Testis (tissue), 3 donors: ENCODE measurements around the gene CLSTN1. TPM values are rescaled to one million over a fixed set of nuclear protein-coding genes. Genes with fewer than 3 reads are reported as not detected.

Experiments used
- DNase-seq: peaks from one replicate; pipeline ENCODE4 v3.0.0-alpha.2; 2019
- H3K27ac ChIP-seq, 2 donors: fragments of 200-600 bp; sonication (generic); one replicate each; pipeline ENCODE4 v1.5.1; 2019
- H3K27me3 ChIP-seq: fragments of 200-600 bp; sonication (generic); one replicate; pipeline ENCODE4 v1.5.1; 2019
- H3K36me3 ChIP-seq: fragments of 200-600 bp; sonication (generic); one replicate; pipeline ENCODE4 v1.5.1; 2017; ENCODE audit warnings: low read depth; ENCODE audit errors: missing control alignments
- H3K4me1 ChIP-seq: fragments of 200-600 bp; sonication (generic); one replicate; pipeline ENCODE4 v1.5.1; 2019
- H3K4me3 ChIP-seq, 2 donors: fragments of 200-600 bp; sonication (generic); one replicate each; pipeline ENCODE4 v1.5.1; 2017 to 2019
- H3K9me3 ChIP-seq: fragments of 200-600 bp; sonication (generic); one replicate; pipeline ENCODE4 v1.5.1; 2017
- CTCF ChIP-seq, 3 experiments: fragments of 450-650 bp in 2 of 3; fragments of 200-600 bp in 1 of 3; sonication (generic) in 1 of 3; IDR thresholded peaks; one replicate each; pipeline ENCODE4 v1.5.1; 2016 to 2019; ENCODE audit warnings: antibody characterized with exemption in 3 of 3, mild to moderate bottlenecking in 2 of 3, moderate library complexity in 1 of 3
- POLR2A ChIP-seq: fragments of 450-650 bp; IDR thresholded peaks from one replicate; pipeline ENCODE4 v1.6.1; 2017; ENCODE audit warnings: antibody characterized with exemption, mild to moderate bottlenecking, moderate library complexity
- WGBS, 2 donors: methylation state at CpG; one replicate each; pipeline ENCODE4 v1.1.5; 2018; 5-methylcytosine and 5-hydroxymethylcytosine counted together
- intact Hi-C: fragments of 100-400 bp; cut with DNase I; formaldehyde crosslinking; loops from one replicate; pipeline ENCODE4 v1.15.1; 2023; ENCODE audit warnings: low total_unique reads
- polyA plus RNA-seq: library from polyadenylated mRNA; stranded (reverse); fragments of 350-450 nt; fragmentation: Illumina TruSeq; extraction: RNeasy Lipid Tissue Mini Kit (QIAGEN cat#74804); gene quantifications from one replicate; pipeline ENCODE4 v1.2.3, GENCODE V29; 2014; ENCODE audit warnings: low read depth, low replicate concordance; ENCODE audit not compliant: insufficient read depth
- total RNA-seq, 2 donors: library from RNA; depleted of rRNA; stranded (reverse); fragments of >200 nt; gene quantifications; one replicate each; pipeline ENCODE4 v1.2.3, GENCODE V29; 2016

CLSTN1 gene
- total and polyA plus RNA-seq, 3 donors from 2014 or later: 52.6 to 70.2 (median 60.4) TPM

DNA sequence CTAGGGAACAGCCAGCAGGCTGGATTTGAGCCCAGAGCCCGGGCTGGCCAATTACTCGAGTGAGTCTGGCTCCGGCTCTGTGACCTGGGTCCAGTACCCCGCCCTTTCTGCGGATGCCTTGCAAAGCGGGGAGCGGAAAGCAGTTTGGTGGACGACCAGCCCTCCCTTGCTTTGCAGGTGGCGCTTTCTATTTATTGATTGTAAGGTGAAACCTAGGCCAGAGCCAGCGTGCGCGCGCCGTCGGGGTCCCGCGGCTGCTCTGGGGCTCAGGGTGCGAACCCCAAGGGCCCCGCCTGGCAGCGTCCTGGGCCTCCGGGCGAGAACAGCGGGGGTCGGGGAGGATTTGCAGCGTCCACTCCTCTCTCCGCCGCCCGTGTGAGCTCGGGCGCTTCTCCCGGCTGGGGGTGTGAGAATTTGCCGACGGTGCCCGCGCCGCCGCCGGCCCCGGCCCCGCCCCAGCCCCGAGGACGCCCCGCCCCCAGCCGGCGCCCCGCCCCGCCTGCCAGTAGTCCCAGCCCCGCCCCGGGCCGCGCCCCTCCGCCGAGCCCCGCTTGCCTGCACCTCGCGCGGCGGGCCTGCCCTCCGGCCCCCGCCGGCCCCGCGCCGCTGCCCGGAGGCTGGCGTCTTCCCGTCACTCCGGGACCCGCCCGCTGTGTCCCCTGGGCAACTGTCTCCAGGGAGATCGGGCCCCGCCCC lies 134.6 kb downstream of the CLSTN1 start:
- H3K36me3 ChIP-seq: no peaks in the 10 kb centered on the region
- WGBS, 2 donors: 0 to 2% methylated on average over 10 to 69 of the region's 72 CpGs

GRCh38 chr1:9688599-9688998 lies 135.2 kb downstream of the CLSTN1 start:
- WGBS, 2 donors: 37 to 45% methylated on average over 14 of the region's 14 CpGs
- no peak overlapping the region for H3K27ac ChIP-seq
- intact Hi-C loops: no loop called here

More for the DNA sequence above, 134.6 kb downstream of the CLSTN1 start:
- Histone ChIP-seq H3K4me3 (peak overlapping the region; percentile 67 to 70), H3K27ac (no peak overlapping the region), H3K27me3 (no peaks in the 10 kb centered on the region), H3K4me1 (peaks cover 29% of the 10 kb centered on the region), H3K9me3 (no peaks in the 10 kb centered on the region)
- peak; percentile 87 for DNase-seq
- TF ChIP-seq POLR2A (no peak), CTCF (IDR thresholded peaks at IDR 0.05) (no peak)
- intact Hi-C loops: no loop called here

GRCh38 chr1:9687874-9688582 lies 135.7 kb downstream of the CLSTN1 start:
- H3K27me3 ChIP-seq: no peaks in the 10 kb centered on the region
- TF ChIP-seq POLR2A: no peak
- TF ChIP-seq CTCF (IDR thresholded peaks at IDR 0.05): no peak
- H3K4me1 ChIP-seq: peaks cover 29% of the 10 kb centered on the region
- 4 to 8% methylated on average over 17 to 34 of the region's 34 CpGs for WGBS, 2 donors
- no peak for DNase-seq
- H3K36me3 ChIP-seq: no peaks in the 10 kb centered on the region
- no peak overlapping the region for H3K27ac ChIP-seq
- intact Hi-C loops: no loop called here
- no peaks in the 10 kb centered on the region for H3K9me3 ChIP-seq
- peak overlapping the region; percentile 46 to 70 for H3K4me3 ChIP-seq

More at GRCh38 chr1:9688599-9688998, 135.2 kb downstream of the CLSTN1 start:
- no peak for DNase-seq
- Histone ChIP-seq H3K9me3 (no peaks in the 10 kb centered on the region), H3K4me1 (peaks cover 29% of the 10 kb centered on the region), H3K36me3 (no peaks in the 10 kb centered on the region), H3K4me3 (peak overlapping the region; percentile 67 to 70), H3K27me3 (no peaks in the 10 kb centered on the region)
- no peak for TF ChIP-seq CTCF (IDR thresholded peaks at IDR 0.05)
- TF ChIP-seq POLR2A: no peak

- intact Hi-C loops: no loop called here
- H3K4me3 ChIP-seq: peak overlapping the region; percentile 46 to 70
- WGBS, 2 donors: 0 to 1% methylated on average over 3 to 42 of the region's 42 CpGs
- H3K9me3 ChIP-seq: no peaks in the 10 kb centered on the region
- no peak overlapping the region for H3K27ac ChIP-seq
- H3K27me3 ChIP-seq: no peaks in the 10 kb centered on the region
- peak; percentile 64 for DNase-seq
- TF ChIP-seq POLR2A: no peak
- H3K4me1 ChIP-seq: peaks cover 29% of the 10 kb centered on the region
- no peaks in the 10 kb centered on the region for H3K36me3 ChIP-seq
Observed at GRCh38 chr1:9687120-9687873, 136.5 kb downstream of the CLSTN1 start.

GRCh38 chr1:9684801-9685200 lies 139.0 kb downstream of the CLSTN1 start:
- 88 to 100% methylated on average over 1 of the region's 1 CpG for WGBS, 2 donors
- Histone ChIP-seq H3K27me3 (no peaks in the 10 kb centered on the region), H3K36me3 (no peaks in the 10 kb centered on the region), H3K27ac (no peak overlapping the region), H3K4me3 (no peak overlapping the region), H3K4me1 (peaks cover 18% of the 10 kb centered on the region), H3K9me3 (no peaks in the 10 kb centered on the region)
- DNase-seq: no peak
- intact Hi-C loops: no loop called here
- TF ChIP-seq CTCF (IDR thresholded peaks at IDR 0.05): no peak
- TF ChIP-seq POLR2A: no peak
